BE2C (cell line): ENCODE data around the gene SLC23A2.

Source experiments
- DNase-seq: peaks from one replicate; pipeline ENCODE4 v3.0.0-alpha.2; 2020
- H3K27me3 ChIP-seq: fragments of 250-450 bp; sonication (Bioruptor Pico); 2 replicates; pipeline ENCODE4 v1.5.1; 2020; ENCODE audit warnings: mild to moderate bottlenecking
- H3K36me3 ChIP-seq: fragments of 250-450 bp; sonication (Bioruptor Pico); 2 replicates; pipeline ENCODE4 v1.5.1; 2020; ENCODE audit warnings: mild to moderate bottlenecking
- H3K4me1 ChIP-seq: fragments of 250-450 bp; sonication (Bioruptor Pico); 2 replicates; pipeline ENCODE4 v1.5.1; 2020
- H3K4me3 ChIP-seq: 2 replicates; pipeline ENCODE4 v1.5.1; 2011; ENCODE audit warnings: low read depth, low read length
- H3K9me3 ChIP-seq: fragments of 250-450 bp; sonication (Bioruptor Pico); 2 replicates; pipeline ENCODE4 v1.5.1; 2020
- TF ChIP-seq, protein P1 (sequence below): IDR thresholded peaks from 2 replicates; pipeline ENCODE4 v1.5.1; 2012; ENCODE audit warnings: mild to moderate bottlenecking, low read depth, low read length

Gene SLC23A2

DNA sequence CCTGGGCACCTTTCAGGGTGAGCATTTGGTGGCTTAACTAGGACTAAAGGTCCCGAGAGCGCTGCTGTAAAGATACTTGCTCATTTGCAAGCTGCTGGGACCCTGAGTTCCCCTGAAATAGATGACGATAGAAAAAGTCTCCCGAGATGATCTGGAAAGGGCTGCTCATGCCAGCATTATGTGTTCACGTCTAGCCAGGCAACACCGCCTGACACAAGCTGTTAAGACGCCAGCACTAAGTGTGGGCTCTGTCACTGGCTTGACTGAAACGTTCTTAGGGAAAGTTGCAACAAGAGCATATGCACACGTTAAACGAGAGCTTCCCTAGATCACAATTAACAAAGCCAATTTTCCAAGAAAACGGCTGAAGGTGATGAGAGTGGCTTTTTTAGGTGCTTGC lies 113.7 kb downstream of the SLC23A2 start:
- DNase-seq, result no peak
- H3K27me3 ChIP-seq, result no peaks in the 10 kb centered on the region
- H3K4me3 ChIP-seq, result no peak overlapping the region
- H3K9me3 ChIP-seq, result no peaks in the 10 kb centered on the region
- peaks cover 13% of the 10 kb centered on the region for H3K4me1 ChIP-seq
- TF ChIP-seq, protein P1, sequence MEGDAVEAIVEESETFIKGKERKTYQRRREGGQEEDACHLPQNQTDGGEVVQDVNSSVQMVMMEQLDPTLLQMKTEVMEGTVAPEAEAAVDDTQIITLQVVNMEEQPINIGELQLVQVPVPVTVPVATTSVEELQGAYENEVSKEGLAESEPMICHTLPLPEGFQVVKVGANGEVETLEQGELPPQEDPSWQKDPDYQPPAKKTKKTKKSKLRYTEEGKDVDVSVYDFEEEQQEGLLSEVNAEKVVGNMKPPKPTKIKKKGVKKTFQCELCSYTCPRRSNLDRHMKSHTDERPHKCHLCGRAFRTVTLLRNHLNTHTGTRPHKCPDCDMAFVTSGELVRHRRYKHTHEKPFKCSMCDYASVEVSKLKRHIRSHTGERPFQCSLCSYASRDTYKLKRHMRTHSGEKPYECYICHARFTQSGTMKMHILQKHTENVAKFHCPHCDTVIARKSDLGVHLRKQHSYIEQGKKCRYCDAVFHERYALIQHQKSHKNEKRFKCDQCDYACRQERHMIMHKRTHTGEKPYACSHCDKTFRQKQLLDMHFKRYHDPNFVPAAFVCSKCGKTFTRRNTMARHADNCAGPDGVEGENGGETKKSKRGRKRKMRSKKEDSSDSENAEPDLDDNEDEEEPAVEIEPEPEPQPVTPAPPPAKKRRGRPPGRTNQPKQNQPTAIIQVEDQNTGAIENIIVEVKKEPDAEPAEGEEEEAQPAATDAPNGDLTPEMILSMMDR, result no peak
- H3K36me3 ChIP-seq, result no peaks in the 10 kb centered on the region; the same call in 1 of the 2 replicates

- Histone ChIP-seq H3K4me1 (peaks cover 13% of the 10 kb centered on the region), H3K27me3 (no peaks in the 10 kb centered on the region), H3K4me3 (no peak overlapping the region), H3K9me3 (no peaks in the 10 kb centered on the region), H3K36me3 (no peaks in the 10 kb centered on the region; the same call in 1 of the 2 replicates)
- no peak for DNase-seq
- TF ChIP-seq, protein P1, result no peak
Measured at GRCh38 chr20:4886771-4887527, 114.4 kb downstream of the SLC23A2 start.

GRCh38 chr20:4885877-4886276 lies 115.4 kb downstream of the SLC23A2 start:
- TF ChIP-seq, protein P1, result no peak
- Histone ChIP-seq H3K4me3 (no peak overlapping the region), H3K9me3 (no peaks in the 10 kb centered on the region), H3K36me3 (no peaks in the 10 kb centered on the region; the same call in 1 of the 2 replicates), H3K4me1 (peaks cover 13% of the 10 kb centered on the region), H3K27me3 (no peaks in the 10 kb centered on the region)
- no peak for DNase-seq

- Histone ChIP-seq H3K36me3 (no peaks in the 10 kb centered on the region; the same call in 1 of the 2 replicates), H3K4me1 (peaks cover 7% of the 10 kb centered on the region), H3K27me3 (no peaks in the 10 kb centered on the region), H3K9me3 (no peaks in the 10 kb centered on the region), H3K4me3 (no peak overlapping the region)
- DNase-seq, result no peak
- TF ChIP-seq, protein P1, result no peak
Measured at GRCh38 chr20:4883546-4883945, 117.8 kb downstream of the SLC23A2 start.

DNA sequence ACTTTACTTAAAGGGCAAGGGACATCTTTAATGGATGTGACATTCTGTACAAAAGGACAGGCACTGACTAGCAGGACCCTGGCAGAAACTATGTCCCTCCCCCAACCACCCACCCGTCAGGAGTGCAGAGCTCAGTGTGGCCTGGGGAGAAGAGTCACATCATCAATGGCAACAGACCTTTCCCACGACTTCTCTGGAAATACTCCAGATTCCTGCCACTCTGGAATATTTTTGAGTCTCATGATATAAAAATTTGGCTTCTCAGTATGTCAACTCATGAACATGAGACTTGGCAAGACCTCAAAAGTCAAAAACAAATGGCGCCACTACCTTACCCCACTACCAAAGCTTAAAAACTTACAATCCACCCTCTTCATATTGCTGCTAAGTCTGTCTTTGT lies 118.3 kb downstream of the SLC23A2 start:
- DNase-seq, result no peak
- no peak overlapping the region for H3K4me3 ChIP-seq
- peaks cover 7% of the 10 kb centered on the region for H3K4me1 ChIP-seq
- no peaks in the 10 kb centered on the region for H3K9me3 ChIP-seq
- no peaks in the 10 kb centered on the region for H3K27me3 ChIP-seq
- TF ChIP-seq, protein P1, result no peak
- no peaks in the 10 kb centered on the region; the same call in 1 of the 2 replicates for H3K36me3 ChIP-seq

DNA sequence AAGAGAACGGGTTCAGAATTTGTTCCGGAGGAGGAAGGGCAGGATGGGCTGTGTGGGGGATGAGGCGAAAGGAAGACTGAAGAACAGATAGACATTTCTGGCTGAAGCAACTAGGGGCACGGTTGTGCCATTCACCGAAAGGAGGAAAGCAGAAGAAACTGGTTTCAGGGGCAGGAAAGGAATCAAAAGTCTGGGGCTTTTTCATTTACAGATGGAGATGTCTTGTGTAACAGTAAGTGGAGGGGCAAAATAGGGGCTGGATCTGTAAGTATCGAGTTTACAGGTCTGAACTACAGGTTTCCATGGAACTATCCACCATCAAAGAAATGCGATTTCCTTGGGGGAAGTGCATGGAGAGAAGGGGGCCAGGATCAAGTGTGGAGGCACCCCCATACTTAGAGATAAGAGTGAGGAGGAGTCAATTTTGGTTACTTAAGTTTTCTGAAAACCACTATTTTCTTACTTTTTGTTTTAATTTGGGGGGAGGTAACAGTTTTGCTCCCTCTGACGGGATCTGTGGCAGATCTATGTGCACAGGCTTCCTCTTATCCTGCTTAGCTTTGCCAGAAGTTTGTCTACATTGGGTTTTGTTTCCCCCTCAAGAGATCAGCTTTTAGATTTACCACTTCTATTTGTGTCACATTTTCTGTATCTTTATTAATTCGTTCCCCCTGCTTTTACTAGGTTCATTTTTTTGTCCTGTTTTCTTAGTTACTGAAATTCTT lies 120.1 kb downstream of the SLC23A2 start:
- DNase-seq, result no peak
- TF ChIP-seq, protein P1, result no peak
- no peaks in the 10 kb centered on the region for H3K9me3 ChIP-seq
- no peaks in the 10 kb centered on the region for H3K27me3 ChIP-seq
- H3K36me3 ChIP-seq, result no peaks in the 10 kb centered on the region; the same call in 1 of the 2 replicates
- no peak overlapping the region for H3K4me3 ChIP-seq
- no peaks in the 10 kb centered on the region for H3K4me1 ChIP-seq
